GM19238 (cell line): Measurements from ENCODE around the gene EFNA1.

Experiments used
- DNase-seq: peaks from one replicate; pipeline ENCODE4 v3.0.0; 2011; ENCODE audit warnings: low spot score; ENCODE audit not compliant: insufficient read length

EFNA1 gene

DNA sequence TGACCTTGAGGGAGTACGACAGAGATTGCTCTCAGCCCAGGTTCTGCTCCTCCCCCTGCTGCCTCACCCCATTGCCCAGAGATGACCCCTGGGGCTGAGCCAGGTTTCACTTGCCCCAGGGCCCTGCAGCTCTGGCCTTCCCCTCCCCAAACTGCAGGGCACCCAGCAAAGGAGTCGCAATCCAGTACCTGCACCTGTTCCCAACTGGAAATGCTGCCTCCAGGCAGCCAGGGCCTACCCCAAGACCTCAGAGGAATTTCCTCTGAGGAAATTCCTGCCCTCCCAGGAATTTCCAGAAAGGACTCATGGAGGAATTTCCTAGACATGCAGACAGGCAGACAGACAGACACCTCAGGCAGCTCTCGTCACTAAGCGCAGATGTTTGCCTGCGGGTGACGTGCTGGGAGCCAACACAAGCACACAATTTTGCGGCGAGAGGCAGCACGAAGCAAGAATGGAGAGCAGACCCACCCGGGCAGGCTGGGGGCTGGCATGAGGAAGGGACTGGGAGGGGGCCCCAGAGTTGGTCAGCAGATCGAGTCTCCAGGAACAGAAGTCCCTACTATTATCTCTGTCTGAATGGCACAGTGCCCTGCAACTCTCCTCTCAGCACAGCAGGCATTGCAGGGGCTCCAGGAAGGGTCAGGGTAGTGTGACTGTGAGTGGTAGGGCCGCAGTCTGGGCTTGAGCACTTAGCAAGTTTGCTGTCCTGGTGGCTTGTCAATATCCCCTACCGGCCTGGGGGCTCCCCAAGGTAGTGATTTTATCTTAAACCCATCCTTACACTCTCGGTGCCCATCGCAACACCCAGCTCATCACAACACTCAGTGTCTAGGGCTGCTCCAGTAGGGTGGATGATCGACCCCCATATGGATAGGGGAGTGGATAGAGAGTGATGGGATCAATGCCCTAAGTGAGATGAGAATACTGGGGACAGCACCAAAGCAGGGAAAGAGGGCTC lies 2.9 kb upstream of the EFNA1 start:
- DNase-seq, result no peak

DNA sequence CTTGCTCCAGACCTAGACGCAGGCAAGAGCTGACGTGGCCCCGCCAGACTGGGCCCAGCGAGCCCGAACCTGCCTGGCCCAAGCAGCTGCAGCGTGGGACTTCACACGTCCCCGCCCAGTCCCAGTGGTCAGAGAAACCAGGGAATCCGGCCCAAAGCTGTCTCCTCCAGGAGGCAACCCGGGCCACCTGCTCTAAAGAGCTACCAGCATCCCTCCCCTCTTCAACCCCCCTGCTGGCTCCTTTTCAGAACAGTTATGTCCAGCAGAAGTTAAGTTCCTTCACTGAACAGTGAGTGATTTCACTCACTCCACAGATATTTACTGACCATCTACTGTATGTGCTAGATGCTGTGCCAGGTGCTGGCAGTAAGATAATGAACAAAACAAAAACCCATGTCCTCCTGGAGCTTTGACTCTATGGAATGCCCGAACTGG lies 2.1 kb upstream of the EFNA1 start:
- DNase-seq, result no peak

DNA sequence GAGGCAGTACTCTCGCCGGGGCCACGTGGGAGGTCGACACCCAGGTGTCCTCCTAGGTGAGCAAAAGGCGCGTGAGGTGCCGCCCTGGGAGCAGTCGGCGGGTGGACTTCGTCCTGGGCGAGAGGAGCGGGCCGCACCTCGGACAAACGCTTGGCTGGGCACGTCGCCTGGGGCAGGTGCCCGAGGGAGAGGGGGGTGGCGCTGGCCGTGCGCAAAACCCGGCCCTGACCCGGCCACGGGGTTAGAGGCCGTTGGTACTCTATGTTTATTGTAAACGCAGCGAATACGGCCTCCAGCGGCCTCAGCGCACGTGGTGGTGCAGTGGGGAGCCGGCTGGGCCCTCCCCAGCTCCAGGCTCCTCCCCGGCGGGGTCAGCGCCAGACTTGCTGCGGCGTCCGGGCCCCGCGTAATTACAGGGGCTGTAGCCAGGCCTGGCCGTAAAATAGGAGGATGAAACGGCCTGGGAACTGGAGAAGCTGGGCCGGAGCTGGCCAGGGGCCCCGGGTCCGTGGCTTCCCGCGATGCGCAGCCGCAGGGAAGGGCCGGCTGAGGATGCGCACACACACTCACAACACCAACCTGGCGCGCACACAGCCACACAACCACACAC lies 1.6 kb upstream of the EFNA1 start:
- DNase-seq, result no peak

DNA sequence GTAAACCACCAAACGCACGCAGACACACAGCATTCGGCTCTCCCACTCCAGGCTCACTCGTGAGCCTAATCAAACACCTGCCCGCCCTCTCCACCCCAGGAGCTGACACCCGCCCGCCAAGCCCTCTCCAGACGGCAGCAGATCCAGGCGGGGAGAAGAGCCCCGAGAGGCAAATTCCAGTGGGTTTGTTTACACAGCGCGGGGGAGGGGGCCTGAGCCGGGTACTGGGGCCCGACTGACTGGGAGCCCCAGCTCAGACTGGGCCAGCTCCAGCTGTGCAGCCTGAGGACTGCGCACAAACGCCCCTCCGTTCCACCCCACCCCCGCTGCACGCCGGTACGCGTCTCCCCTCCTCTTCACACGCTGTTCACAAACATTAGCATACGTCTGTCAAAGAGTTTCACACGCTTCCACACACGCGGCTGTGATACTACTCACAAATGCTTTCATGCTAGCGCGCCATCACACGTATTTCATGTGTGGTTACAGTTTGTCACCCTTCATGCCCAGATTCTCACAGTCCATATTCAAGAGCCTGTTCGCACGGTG lies 1.0 kb upstream of the EFNA1 start:
- DNase-seq, result no peak

DNA sequence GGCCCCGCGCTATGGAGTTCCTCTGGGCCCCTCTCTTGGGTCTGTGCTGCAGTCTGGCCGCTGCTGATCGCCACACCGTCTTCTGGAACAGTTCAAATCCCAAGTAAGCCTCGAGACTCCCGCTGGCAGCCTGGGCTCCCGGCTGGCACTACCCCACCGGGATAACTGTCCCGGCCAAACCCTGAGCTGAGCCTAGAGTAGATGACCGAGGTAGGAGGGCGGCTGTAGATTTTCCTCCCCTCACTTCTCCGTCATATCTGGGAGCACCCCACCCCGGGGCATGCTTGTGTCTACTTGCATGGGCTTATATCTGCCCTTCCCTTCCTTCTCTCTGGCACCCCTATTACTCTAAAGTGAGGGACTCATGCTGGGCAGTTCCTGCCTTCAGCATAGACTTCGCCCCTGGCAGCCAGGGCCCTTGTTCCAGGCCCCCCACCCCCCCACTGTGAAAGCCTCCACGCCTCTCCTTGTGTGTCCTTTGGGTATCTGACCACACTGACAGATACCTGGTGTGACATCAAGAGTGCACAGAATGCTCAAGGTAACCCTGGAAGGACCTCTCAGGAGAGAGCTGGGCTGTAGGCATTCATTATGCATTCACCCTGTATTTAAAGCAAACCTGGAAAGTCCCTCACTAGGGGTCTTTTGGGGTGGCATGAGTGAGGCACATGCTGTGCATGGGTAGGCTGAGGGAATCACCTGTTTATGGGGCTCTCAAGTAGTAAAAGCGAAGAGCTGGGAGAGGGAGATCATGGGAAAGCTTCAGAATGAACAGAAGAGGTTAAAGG lies 485 bp downstream of the EFNA1 start:
- DNase-seq, result no peak

DNA sequence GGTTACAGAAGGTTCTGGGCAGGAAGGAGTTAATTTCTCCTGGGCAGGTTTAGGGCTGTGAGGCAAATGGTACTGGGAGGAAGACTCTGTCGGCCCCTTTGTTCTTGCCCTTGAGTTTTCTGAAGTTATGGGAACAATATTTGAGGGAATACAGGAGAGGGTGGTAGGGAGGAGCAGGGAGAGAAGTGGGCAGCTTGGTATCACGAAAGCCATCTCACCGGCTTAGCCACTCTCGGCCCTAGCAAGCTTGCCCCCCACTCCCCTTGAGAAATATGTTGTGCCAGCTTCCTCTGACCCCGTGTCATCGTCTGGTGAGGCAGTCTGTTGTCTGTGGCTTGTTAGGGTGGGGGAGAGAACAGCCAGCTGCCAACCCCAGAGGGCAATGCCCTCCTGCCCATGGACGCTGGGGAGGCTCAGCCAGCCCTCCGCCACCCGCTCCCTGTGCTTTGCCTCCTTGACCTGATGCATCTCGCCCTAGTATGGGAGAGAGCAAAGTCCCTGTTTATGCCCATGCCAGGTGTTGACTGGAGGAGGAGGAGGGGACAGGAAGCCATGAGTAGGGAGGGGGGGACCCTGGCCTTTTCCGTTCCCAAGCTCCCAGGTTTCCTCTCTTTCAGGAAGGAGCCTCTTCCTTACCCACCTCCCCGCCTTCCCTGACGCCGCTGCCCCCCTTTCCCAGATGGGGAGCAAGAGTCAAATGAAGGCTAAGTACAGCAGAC lies 1.2 kb downstream of the EFNA1 start:
- DNase-seq, result no peak

DNA sequence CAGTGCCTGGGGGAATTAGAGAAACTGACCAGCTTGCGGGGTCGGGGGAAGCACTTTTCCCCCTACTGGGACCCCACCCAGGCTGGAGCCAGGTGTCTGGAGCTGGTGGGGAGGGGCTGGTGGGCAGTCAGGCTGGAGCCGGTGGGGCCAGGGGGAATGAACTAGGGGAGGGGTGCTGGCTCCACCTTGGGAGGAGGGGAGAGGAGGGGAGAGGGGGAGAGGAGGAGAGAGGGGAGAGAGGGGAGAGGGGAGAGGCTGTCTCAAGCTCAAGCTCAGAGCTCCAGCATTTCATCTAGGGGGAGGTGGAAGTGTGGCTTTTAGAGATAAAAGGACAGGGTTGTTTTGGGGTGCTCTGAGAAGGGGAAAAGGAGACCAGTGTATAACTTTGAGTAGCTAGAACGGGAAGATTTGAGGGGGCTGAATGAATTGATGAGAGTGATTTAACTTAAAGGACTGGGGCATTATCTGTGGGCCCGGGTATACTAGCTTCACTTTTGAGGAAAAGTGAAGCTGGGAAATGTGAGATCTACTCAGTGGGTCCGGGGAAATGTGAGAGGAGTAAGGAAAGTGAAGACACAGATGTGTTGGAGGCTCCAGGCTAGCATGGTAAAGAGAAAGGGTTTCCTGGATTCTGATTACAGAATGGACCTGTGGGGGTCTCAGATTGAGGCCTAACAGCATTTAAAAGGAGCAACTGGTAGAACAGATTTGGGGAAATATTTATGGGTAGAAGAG lies 2.8 kb downstream of the EFNA1 start:
- DNase-seq, result no peak

DNA sequence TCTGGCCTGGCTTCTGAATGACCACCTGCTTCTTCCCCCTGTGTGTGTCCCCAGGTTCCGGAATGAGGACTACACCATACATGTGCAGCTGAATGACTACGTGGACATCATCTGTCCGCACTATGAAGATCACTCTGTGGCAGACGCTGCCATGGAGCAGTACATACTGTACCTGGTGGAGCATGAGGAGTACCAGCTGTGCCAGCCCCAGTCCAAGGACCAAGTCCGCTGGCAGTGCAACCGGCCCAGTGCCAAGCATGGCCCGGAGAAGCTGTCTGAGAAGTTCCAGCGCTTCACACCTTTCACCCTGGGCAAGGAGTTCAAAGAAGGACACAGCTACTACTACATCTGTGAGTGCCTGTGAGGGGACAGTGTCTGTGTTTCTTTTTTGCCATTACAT lies 3.6 kb downstream of the EFNA1 start:
- DNase-seq, result no peak

DNA sequence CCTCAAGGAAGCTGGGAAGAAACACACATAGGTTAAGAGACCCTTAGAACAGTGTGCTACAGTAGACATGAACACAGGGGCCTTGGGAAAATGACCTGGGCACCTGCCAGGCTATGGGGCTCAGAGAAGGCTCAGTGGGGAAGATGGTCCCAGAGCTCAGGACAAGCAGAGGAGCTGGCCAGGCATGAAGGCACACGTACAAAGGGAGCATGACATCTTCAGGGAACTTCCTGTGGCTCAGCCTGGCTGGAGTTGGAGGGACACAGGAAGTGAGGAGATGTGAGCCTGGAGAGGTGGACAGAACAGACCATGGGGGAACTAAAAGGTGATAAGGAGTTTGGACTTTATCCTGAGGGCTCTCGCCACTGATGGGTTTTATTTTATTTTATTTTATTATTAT lies 4.2 kb downstream of the EFNA1 start:
- DNase-seq, result no peak

DNA sequence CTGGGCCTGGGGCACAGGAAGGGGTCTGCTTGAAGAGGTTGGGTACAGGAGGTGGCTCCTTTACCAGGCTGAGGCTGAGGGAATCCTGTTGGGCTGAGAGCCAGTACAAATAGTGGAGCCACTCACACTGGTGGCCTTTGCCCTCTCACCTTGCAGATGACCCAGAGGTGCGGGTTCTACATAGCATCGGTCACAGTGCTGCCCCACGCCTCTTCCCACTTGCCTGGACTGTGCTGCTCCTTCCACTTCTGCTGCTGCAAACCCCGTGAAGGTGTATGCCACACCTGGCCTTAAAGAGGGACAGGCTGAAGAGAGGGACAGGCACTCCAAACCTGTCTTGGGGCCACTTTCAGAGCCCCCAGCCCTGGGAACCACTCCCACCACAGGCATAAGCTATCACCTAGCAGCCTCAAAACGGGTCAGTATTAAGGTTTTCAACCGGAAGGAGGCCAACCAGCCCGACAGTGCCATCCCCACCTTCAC lies 6.2 kb downstream of the EFNA1 start:
- no peak for DNase-seq

DNA sequence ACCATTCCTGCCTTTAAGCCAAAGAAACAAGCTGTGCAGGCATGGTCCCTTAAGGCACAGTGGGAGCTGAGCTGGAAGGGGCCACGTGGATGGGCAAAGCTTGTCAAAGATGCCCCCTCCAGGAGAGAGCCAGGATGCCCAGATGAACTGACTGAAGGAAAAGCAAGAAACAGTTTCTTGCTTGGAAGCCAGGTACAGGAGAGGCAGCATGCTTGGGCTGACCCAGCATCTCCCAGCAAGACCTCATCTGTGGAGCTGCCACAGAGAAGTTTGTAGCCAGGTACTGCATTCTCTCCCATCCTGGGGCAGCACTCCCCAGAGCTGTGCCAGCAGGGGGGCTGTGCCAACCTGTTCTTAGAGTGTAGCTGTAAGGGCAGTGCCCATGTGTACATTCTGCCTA lies 6.6 kb downstream of the EFNA1 start:
- no peak for DNase-seq

DNA sequence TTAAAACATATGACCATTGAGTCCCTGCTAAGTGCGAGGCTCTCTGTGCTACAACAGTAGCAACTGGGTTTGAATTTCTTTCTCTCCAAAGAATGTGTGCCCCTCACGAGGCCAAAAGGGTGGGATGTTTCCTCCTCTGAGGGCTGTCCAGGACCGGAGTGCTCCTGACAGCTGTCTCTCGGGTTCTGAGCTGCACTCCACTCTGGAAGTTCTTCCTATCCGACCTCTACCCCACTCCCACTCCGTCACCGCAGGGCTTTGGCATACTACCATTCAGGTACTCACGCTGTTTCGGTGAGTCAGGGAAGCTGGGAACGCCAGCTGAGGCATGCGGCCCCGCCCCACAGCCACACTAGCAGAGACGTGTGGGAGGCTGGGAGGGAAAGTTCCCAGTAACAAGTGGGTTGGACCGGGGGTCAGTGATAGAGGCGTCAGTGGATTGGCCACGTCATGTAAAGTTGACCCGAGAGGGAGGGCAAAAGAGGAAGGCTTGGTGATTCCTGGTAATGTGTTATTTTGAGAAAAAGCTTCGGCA lies 7.3 kb downstream of the EFNA1 start:
- DNase-seq, result no peak

DNA sequence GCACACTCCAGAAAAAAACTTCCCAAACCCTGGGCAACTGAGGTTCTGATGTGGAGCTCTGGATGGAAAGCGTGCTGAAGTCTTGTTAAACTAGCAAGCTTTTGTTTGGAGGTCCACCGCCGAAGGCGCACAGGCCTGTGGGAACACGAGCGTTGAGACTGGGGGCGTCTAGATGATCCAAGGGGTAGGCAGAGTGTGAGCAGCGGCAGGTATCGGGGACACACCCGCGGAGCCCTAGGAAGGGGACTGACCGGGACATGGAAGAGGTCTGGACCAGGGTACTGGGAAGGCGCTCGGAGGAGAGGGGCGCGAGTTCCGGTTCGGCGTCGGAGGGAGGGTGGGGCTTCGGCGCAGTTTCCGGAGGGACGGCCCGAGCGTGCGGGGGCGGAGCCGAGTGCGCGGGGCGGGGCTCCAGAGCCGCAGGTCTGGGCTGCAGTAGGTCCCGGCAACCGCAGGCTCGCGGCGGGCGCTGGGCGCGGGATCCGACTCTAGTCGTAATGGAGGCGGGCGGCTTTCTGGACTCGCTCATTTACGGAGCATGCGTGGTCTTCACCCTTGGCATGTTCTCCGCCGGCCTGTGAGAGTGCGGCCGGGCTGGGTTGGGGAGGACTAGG lies 7.8 kb downstream of the EFNA1 start, which contains the start of gene SLC50A1:
Gene SLC50A1 (plus strand): TSS at position 438 of the 614 bp plus-strand sequence. CDS start 60 bp downstream, at position 498.
- peak; percentile 94 for DNase-seq

DNA sequence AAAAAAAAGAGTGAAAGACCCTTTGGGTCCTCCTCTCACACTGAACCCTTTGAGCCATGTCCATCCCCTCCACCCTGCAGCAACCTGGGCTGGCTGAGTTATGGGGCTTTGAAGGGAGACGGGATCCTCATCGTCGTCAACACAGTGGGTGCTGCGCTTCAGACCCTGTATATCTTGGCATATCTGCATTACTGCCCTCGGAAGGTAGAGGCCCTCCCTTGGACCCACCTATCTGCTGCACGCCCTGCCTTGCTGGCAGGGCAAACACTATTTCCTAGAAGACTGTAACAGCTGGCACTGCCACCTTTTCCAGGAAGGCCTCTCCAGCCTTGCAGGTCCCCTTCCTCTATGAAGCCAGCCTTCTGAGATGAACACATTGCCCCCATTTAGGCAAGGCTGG lies 9.1 kb downstream of the EFNA1 start:
- DNase-seq, result no peak

DNA sequence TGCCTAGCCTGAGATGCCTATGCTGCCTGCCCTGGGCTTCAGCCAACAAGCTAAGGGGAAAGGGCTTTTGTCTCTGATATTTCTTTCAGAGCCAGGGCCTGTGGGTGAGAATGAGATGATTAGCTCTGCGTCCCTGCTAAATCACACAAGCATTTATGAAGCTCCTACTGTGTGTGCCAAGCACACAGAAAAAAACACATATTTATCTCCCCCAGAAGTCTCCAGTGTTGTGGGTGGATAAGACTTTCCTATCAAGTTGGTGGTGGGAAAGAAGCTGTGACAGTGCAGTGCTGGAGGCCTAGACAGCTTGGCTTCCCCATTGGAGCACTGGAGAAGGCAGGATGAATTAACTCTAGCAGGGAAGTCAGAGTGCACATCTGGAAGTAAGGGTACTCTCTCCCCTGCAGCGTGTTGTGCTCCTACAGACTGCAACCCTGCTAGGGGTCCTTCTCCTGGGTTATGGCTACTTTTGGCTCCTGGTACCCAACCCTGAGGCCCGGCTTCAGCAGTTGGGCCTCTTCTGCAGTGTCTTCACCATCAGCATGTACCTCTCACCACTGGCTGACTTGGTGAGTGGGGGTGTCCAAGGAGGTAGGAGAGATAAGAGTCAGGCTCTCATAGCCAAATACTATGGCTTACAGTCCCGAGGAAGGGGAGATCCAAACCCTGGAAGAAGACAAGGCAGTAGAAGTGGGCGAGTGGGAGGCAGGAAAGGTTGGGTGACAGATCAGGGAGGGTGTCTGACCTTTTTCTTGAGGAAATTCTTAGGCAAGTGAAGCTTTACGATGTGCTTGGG lies 9.7 kb downstream of the EFNA1 start:
- DNase-seq, result no peak

DNA sequence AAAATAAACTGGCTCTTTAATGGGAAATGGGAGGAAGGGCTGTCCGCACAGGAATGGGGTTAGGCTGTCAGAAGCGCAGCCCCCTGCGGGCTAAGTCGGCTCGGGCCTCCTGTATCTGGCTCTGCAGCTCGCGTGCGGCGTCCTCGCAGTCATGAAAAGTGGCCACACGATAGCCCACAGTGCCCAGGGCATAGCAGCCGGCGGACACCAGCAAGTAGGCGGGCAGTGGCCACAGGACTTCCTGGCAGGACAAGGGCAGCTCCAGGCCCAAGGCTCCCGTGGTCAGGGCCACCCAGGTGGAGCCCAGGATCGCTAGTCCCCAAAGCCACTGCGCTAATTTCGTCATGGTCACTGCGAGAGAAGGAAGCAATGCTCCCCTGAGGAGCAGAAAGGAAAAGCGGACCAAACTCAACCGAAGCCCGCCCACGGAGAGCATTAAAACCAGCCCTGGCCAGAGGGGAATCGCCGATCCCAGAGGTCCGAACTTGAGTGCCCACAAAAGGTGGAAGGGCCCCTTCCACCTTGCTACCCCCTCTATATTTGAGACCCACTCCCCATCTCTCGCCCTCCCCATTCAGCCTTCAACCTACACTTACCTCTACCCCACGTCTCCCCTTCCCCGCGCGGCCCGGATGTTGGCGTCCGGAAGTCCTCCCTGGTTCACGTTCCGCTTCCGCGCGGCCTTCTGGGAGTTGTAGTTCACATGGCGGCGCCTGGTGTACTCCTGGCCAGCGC lies 12.4 kb downstream of the EFNA1 start, which contains the start of gene DPM3:
Gene DPM3 (minus strand): TSS at position 637 of the 735 bp plus-strand sequence. CDS start 291 bp downstream, at position 346.
- DNase-seq, result peak; percentile 88

DNA sequence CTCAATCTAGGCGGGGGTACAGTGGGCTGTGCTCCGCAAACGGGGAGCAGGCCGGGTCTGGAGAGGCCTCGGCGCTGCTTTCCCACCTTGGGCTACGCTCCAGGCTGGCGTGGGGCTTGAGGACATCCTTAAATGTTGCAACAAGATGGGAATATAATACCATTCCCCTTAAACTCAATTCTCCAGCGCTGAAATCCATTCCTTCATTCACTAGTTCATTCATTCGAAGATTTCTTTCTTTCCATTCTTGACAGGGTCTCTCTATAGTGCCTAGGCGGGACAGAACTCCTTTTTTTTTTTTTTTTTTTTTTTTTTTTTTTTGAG lies 12.9 kb downstream of the EFNA1 start:
- DNase-seq, result no peak

DNA sequence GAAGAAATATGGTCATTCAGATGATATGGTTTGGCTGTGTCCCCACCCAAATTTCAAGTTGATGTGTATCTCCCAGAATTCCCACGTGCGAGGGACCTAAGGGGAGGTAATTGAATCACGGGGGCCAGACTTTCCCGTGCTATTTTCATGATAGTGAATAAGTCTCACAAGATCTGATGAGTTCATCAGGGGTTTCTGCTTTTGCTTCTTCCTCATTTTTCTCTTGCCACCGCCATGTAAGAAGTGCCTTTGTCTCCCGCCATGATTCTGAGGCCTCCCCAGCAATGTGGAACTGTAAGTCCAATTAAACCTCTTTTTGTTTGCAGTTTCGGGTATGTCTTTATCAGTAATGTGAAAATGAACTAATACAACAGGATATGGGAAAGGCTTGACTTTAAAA lies 14.1 kb downstream of the EFNA1 start:
- no peak for DNase-seq
